HUES64 (cell line): Measurements from ENCODE around the gene SLC38A6. TPM values are rescaled to one million over a fixed set of nuclear protein-coding genes. Genes with fewer than 3 reads are reported as not detected.

ENCODE experiments used
- H3K27ac ChIP-seq: 2 replicates; pipeline ENCODE4 v1.7.0; 2013; ENCODE audit warnings: low read depth, low read length, inconsistent platforms
- H3K27me3 ChIP-seq: 2 replicates; pipeline ENCODE4 v1.6.1; 2013; ENCODE audit warnings: mild to moderate bottlenecking, low read length; ENCODE audit not compliant: insufficient read depth
- H3K36me3 ChIP-seq: 2 replicates; pipeline ENCODE4 v1.6.1; 2013; ENCODE audit warnings: mild to moderate bottlenecking, low read length; ENCODE audit not compliant: insufficient read depth
- H3K4me1 ChIP-seq: 2 replicates; pipeline ENCODE4 v1.6.1; 2013; ENCODE audit warnings: mild to moderate bottlenecking, low read length, moderate library complexity; ENCODE audit not compliant: insufficient read depth
- H3K4me3 ChIP-seq: 2 replicates; pipeline ENCODE4 v1.5.1; 2013; ENCODE audit warnings: mild to moderate bottlenecking, low read length, moderate library complexity
- H3K9ac ChIP-seq: 2 replicates; pipeline ENCODE4 v1.6.1; 2013; ENCODE audit warnings: mild to moderate bottlenecking, low read depth, low read length
- H3K9me3 ChIP-seq: 2 replicates; pipeline ENCODE4 v1.6.1; 2013; ENCODE audit warnings: low read depth, low read length; ENCODE audit not compliant: insufficient read depth
- WGBS: fragments of 150-250, 120-280 bp; methylation state at CpG from one replicate; pipeline ENCODE4 v1.1.7; 2013; ENCODE audit warnings: missing lambda C conversion rate; 5-methylcytosine and 5-hydroxymethylcytosine counted together
- polyA plus RNA-seq, 2 experiments: library from polyadenylated mRNA; stranded (reverse); fragments of 50-300 nt; gene quantifications; one replicate each; pipeline ENCODE4 v1.2.3, GENCODE V29; 2013

Gene SLC38A6
- polyA plus RNA-seq (2013, experiment 1 of 2), result 5.2 TPM
- polyA plus RNA-seq (2013, experiment 2 of 2), result 7.7 TPM

GRCh38 chr14:60980811-60981632, at the start of gene SLC38A6, which contains the start of gene TRMT5:
Gene SLC38A6 (plus strand): TSS chr14:60981245. CDS start chr14:60981278, 33 bp downstream.
Gene TRMT5 (minus strand): TSS chr14:60981079. CDS start chr14:60980973, 106 bp downstream.
- peaks cover 49% of the 10 kb centered on the region for H3K36me3 ChIP-seq
- peak within 1 kb of the TSS; percentile 95 for H3K9ac ChIP-seq
- H3K9me3 ChIP-seq, result no peaks in the 10 kb centered on the region
- H3K4me3 ChIP-seq, result peak within 1 kb of the TSS; percentile 95
- H3K27ac ChIP-seq, result peak within 1 kb of the TSS; percentile 76
- no peaks in the 10 kb centered on the region for H3K27me3 ChIP-seq
- H3K4me1 ChIP-seq, result peaks cover 13% of the 10 kb centered on the region
- under 1% methylated on average over 59 of the region's 59 CpGs for WGBS

GRCh38 chr14:60933920-60934655, 47.0 kb upstream of the SLC38A6 start:
- 90% methylated on average over 8 of the region's 8 CpGs for WGBS

GRCh38 chr14:60935319-60935718, 45.7 kb upstream of the SLC38A6 start:
- no peak overlapping the region for H3K9ac ChIP-seq
- H3K27ac ChIP-seq, result no peak overlapping the region
- no peaks in the 10 kb centered on the region for H3K4me1 ChIP-seq
- no peaks in the 10 kb centered on the region for H3K36me3 ChIP-seq
- no peak overlapping the region for H3K4me3 ChIP-seq
- H3K9me3 ChIP-seq, result no peaks in the 10 kb centered on the region
- H3K27me3 ChIP-seq, result no peaks in the 10 kb centered on the region

More at GRCh38 chr14:60933920-60934655, 47.0 kb upstream of the SLC38A6 start:
- H3K27me3 ChIP-seq, result no peaks in the 10 kb centered on the region
- no peak overlapping the region for H3K9ac ChIP-seq
- H3K4me3 ChIP-seq, result no peak overlapping the region
- no peaks in the 10 kb centered on the region for H3K9me3 ChIP-seq
- no peaks in the 10 kb centered on the region for H3K4me1 ChIP-seq
- no peaks in the 10 kb centered on the region for H3K36me3 ChIP-seq
- H3K27ac ChIP-seq, result no peak overlapping the region

GRCh38 chr14:60943637-60944032, 37.4 kb upstream of the SLC38A6 start:
- Histone ChIP-seq H3K9me3 (no peaks in the 10 kb centered on the region), H3K4me3 (no peak overlapping the region), H3K36me3 (no peaks in the 10 kb centered on the region), H3K27ac (no peak overlapping the region), H3K27me3 (no peaks in the 10 kb centered on the region), H3K9ac (no peak overlapping the region), H3K4me1 (peaks cover 15% of the 10 kb centered on the region; the same call in 1 of the 2 replicates)
- WGBS, result no CpG with 5 or more reads among the region's 1 CpG

DNA sequence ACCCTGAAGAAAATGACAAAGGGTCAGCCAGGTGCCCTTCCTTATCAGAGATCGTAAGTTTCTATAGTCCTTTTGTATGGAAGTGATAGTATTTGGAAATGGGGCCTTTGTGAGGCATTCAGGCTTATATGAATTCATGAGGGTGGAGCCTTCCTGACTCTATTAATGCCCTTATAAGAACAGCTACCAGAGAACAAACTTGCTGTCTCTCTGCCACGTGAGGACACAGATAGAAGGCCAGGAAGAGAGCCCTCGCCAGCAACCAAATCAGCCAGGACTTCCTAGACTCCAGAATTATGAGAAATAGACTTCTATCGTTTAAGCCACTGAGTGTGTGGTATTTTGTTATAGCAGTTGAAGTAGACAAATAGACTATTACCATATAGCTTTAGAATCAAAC, 36.8 kb upstream of the SLC38A6 start:
- no peak overlapping the region for H3K27ac ChIP-seq
- H3K9me3 ChIP-seq, result no peaks in the 10 kb centered on the region
- no peak overlapping the region for H3K9ac ChIP-seq
- 85% methylated on average over 3 of the region's 4 CpGs for WGBS
- H3K4me1 ChIP-seq, result peaks cover 15% of the 10 kb centered on the region; the same call in 1 of the 2 replicates
- no peak overlapping the region for H3K4me3 ChIP-seq
- no peaks in the 10 kb centered on the region for H3K36me3 ChIP-seq
- no peaks in the 10 kb centered on the region for H3K27me3 ChIP-seq

GRCh38 chr14:60945984-60946383, 35.1 kb upstream of the SLC38A6 start:
- Histone ChIP-seq H3K27me3 (no peaks in the 10 kb centered on the region), H3K9me3 (no peaks in the 10 kb centered on the region), H3K9ac (no peak overlapping the region), H3K4me1 (peaks cover 15% of the 10 kb centered on the region; the same call in 1 of the 2 replicates), H3K4me3 (no peak overlapping the region), H3K27ac (no peak overlapping the region), H3K36me3 (no peaks in the 10 kb centered on the region)
- WGBS, result 91% methylated on average over 1 of the region's 1 CpG

- Histone ChIP-seq H3K9ac (no peak overlapping the region), H3K27ac (no peak overlapping the region), H3K4me3 (no peak overlapping the region), H3K27me3 (no peaks in the 10 kb centered on the region), H3K9me3 (no peaks in the 10 kb centered on the region), H3K4me1 (peaks cover 15% of the 10 kb centered on the region; the same call in 1 of the 2 replicates), H3K36me3 (no peaks in the 10 kb centered on the region)
- WGBS, result 83% methylated on average over 2 of the region's 3 CpGs
Observed at GRCh38 chr14:60946773-60947172, 34.3 kb upstream of the SLC38A6 start.

GRCh38 chr14:60951776-60952435, 29.1 kb upstream of the SLC38A6 start:
- WGBS, result 95% methylated on average over 2 of the region's 3 CpGs

DNA sequence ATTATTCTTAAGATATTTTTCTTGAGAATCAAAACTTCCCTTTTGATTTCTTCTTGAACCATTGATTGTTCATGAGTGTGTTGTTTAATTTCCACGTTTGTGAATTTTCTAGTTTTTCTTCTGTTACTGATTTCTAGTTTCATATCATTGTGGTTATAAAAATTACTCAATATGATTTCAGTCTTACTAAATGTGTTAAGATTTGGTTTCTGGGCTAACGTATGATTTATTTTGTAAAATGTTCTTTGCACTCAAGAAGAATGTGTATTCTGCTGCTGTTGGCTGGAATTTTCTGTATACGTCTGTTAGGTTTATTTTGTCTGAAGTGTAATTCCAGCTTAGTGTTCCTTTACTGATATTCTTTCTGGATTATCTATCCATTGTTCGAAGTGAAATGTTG, 24.8 kb upstream of the SLC38A6 start:
- Histone ChIP-seq H3K36me3 (peaks cover 4% of the 10 kb centered on the region), H3K27ac (no peak overlapping the region), H3K9ac (no peak overlapping the region), H3K4me3 (no peak overlapping the region), H3K9me3 (peaks cover 34% of the 10 kb centered on the region), H3K27me3 (no peaks in the 10 kb centered on the region), H3K4me1 (no peaks in the 10 kb centered on the region)
- WGBS, result 100% methylated on average over 2 of the region's 4 CpGs

More at GRCh38 chr14:60951776-60952435, 29.1 kb upstream of the SLC38A6 start:
- Histone ChIP-seq H3K9me3 (peaks cover 21% of the 10 kb centered on the region; the same call in 1 of the 2 replicates), H3K27ac (no peak overlapping the region), H3K4me3 (no peak overlapping the region), H3K4me1 (no peaks in the 10 kb centered on the region), H3K9ac (no peak overlapping the region), H3K27me3 (no peaks in the 10 kb centered on the region), H3K36me3 (peaks cover 3% of the 10 kb centered on the region)

GRCh38 chr14:60956632-60957031, 24.4 kb upstream of the SLC38A6 start:
- no peaks in the 10 kb centered on the region for H3K4me1 ChIP-seq
- peaks cover 34% of the 10 kb centered on the region for H3K9me3 ChIP-seq
- no peak overlapping the region for H3K4me3 ChIP-seq
- H3K9ac ChIP-seq, result no peak overlapping the region
- WGBS, result no CpG with 5 or more reads among the region's 1 CpG
- no peaks in the 10 kb centered on the region for H3K27me3 ChIP-seq
- peaks cover 4% of the 10 kb centered on the region for H3K36me3 ChIP-seq
- H3K27ac ChIP-seq, result no peak overlapping the region

GRCh38 chr14:60958146-60958545, 22.9 kb upstream of the SLC38A6 start:
- no peaks in the 10 kb centered on the region for H3K4me1 ChIP-seq
- no peaks in the 10 kb centered on the region for H3K27me3 ChIP-seq
- H3K9me3 ChIP-seq, result peaks cover 34% of the 10 kb centered on the region

More at GRCh38 chr14:60958146-60958545, 22.9 kb upstream of the SLC38A6 start:
- Histone ChIP-seq H3K4me3 (no peak overlapping the region), H3K9ac (no peak overlapping the region), H3K36me3 (peaks cover 4% of the 10 kb centered on the region), H3K27ac (no peak overlapping the region)
